Activated CD8-positive, alpha-beta memory T cell treated with anti-CD3 and anti-CD28 coated beads for 1 hour (primary cell): ENCODE data around the gene ZNF575.
A peak's percentile ranks its signal among the peaks of the same experiment; 100 is the strongest.
"Not testable (repeated sequence)": the region's sequence is repeated elsewhere in the genome, so short reads cannot be mapped to it uniquely, and the experiment has no call there.

Experiments used
- DNase-seq, 2 donors: peaks; one replicate each; pipeline ENCODE4 v3.0.0-alpha.2; 2020; ENCODE audit warnings: low read depth in 1 of 2; ENCODE audit errors: extremely low read depth in 1 of 2

Gene ZNF575

GRCh38 chr19:43507880-43508279 is 25.1 kb upstream of the ZNF575 start:
- DNase-seq = no peak

- DNase-seq = no peak
These were observed 22.3 kb upstream of the ZNF575 start for GRCh38 chr19:43510713-43511112.

- no peak for DNase-seq
These were observed 21.7 kb upstream of the ZNF575 start for GRCh38 chr19:43511324-43511723.

GRCh38 chr19:43512399-43512798 is 20.6 kb upstream of the ZNF575 start:
- not testable (repeated sequence) for DNase-seq

- no peak for DNase-seq
These were observed 14.9 kb upstream of the ZNF575 start for GRCh38 chr19:43518051-43518450.

GRCh38 chr19:43519436-43520088 is 13.4 kb upstream of the ZNF575 start:
- DNase-seq = peak; percentile 68 to 75

- DNase-seq = no peak
These were observed 10.1 kb upstream of the ZNF575 start for GRCh38 chr19:43522929-43523328.

- DNase-seq = not testable (repeated sequence)
These were observed 9.3 kb upstream of the ZNF575 start for GRCh38 chr19:43523696-43524095.

GRCh38 chr19:43524922-43525835 is 7.8 kb upstream of the ZNF575 start:
- DNase-seq = no peak

GRCh38 chr19:43525836-43526771 is 6.9 kb upstream of the ZNF575 start:
- DNase-seq = no peak

GRCh38 chr19:43526884-43527859 is 5.8 kb upstream of the ZNF575 start, which contains the start of gene ETHE1:
Gene ETHE1, minus strand, starts transcription at chr19:43527201. Its CDS starts 24 bp downstream, at chr19:43527177.
- DNase-seq = peak in 1 of 2 donors; percentile 59

- no peak for DNase-seq
These were observed 4.9 kb upstream of the ZNF575 start for GRCh38 chr19:43527860-43528622.

- DNase-seq = no peak
These were observed 422 bp upstream of the ZNF575 start for GRCh38 chr19:43532571-43532961.

- peak; percentile 86 to 91 for DNase-seq
These were observed 737 bp downstream of the ZNF575 start for GRCh38 chr19:43533546-43534304.

- DNase-seq = no peak
These were observed 1.4 kb downstream of the ZNF575 start for GRCh38 chr19:43534305-43534815.

GRCh38 chr19:43534816-43535761 is 2.1 kb downstream of the ZNF575 start:
- DNase-seq = no peak

GRCh38 chr19:43538922-43539321 is 5.9 kb downstream of the ZNF575 start:
- DNase-seq = no peak
